HCT116 (cell line): Measurements from ENCODE around the gene ELFN1. TPM values are rescaled to one million over a fixed set of nuclear protein-coding genes. Genes with fewer than 3 reads are reported as not detected.

Experiments
- ATAC-seq: fragments of 200-7000 bp; cut with Tn5 transposase; 2 replicates; pipeline ENCODE4 v1.9.1; 2020; ENCODE audit warnings: mild to moderate bottlenecking, moderate library complexity
- BruUV-seq: library from RNA; stranded (reverse); fragments of 400-500 nt; replicated peaks from 2 replicates; lab custom pipeline; 2021; lab: Mats Ljungman, UMichigan
- CTCF ChIA-PET: fragments of 300-600 bp; sonication (Branson Sonifier 250); formaldehyde crosslinking; loops from one replicate; lab custom pipeline; 2021; ENCODE audit warnings: antibody characterized with exemption; lab: Charles Lee
- POLR2A ChIA-PET: fragments of 300-600, 350-600 bp; sonication (Branson Sonifier 250); formaldehyde crosslinking; loops from one replicate; lab custom pipeline; 2021; ENCODE audit warnings: antibody characterized with exemption; lab: Charles Lee
- RAD21 ChIA-PET, 2 experiments: fragments of 300-600 bp; sonication (Branson Sonifier 250); formaldehyde crosslinking; loops; one replicate each; lab custom pipeline; 2023; ENCODE audit warnings: low total read pairs in 2 of 2; ENCODE audit not compliant: uncharacterized antibody in 2 of 2, unreplicated experiment in 2 of 2, low non-redundant PET in 1 of 2; lab: Charles Lee
- DNase-seq: peaks from one replicate; pipeline ENCODE4 v3.0.0-alpha.2; 2010; ENCODE audit warnings: low read depth, low spot score
- H2AFZ ChIP-seq: fragments of 200-600 bp; shearing (Covaris generic), sonication (generic); 2 replicates; pipeline ENCODE4 v1.6.1; 2017; ENCODE audit warnings: low read depth, mixed run types, mixed read lengths, antibody characterized with exemption, low read length; ENCODE audit not compliant: poor library complexity, severe bottlenecking
- H3K27ac ChIP-seq: 2 replicates; pipeline ENCODE4 v1.5.1; 2012; ENCODE audit warnings: low read depth, low read length
- H3K27me3 ChIP-seq: fragments of 200-600 bp; sonication (generic); 2 replicates; pipeline ENCODE4 v1.6.1; 2016; ENCODE audit warnings: mixed run types, low read length, mixed read lengths; ENCODE audit not compliant: insufficient read depth
- H3K36me3 ChIP-seq, 2 experiments: fragments of 200-500 bp in 1 of 2; fragments of 200-600 bp in 1 of 2; sonication (Bioruptor generic) in 1 of 2; sonication (generic) in 1 of 2; 2 replicates each; pipeline versions ENCODE4 v1.5.1 to v1.6.1; 2014 to 2016; ENCODE audit warnings: low read length in 2 of 2, inconsistent platforms in 1 of 2, mixed read lengths in 1 of 2, mixed run types in 1 of 2; ENCODE audit not compliant: insufficient read depth in 2 of 2, control insufficient read depth in 1 of 2
- H3K4me1 ChIP-seq, 2 experiments: fragments of 200-600 bp in 1 of 2; sonication (generic) in 1 of 2; 2 replicates each; pipeline versions ENCODE4 v1.5.1 to v1.6.1; 2012 to 2017; ENCODE audit warnings: low read length in 2 of 2, inconsistent platforms in 1 of 2, mild to moderate bottlenecking in 1 of 2, mixed read lengths in 1 of 2, mixed run types in 1 of 2, moderate library complexity in 1 of 2; ENCODE audit not compliant: insufficient read depth in 2 of 2, control insufficient read depth in 1 of 2
- H3K4me2 ChIP-seq: fragments of 200-600 bp; sonication (generic); 2 replicates; pipeline ENCODE4 v1.6.1; 2017; ENCODE audit warnings: mixed run types, low read length, mixed read lengths
- H3K4me3 ChIP-seq, 2 experiments: fragments of 200-600 bp in 1 of 2; sonication (generic) in 1 of 2; replicated peaks in 1 of 2; 2 replicates each; pipeline ENCODE4 v1.5.1; 2011 to 2016; ENCODE audit warnings: low read length in 2 of 2, control low read depth in 1 of 2, low read depth in 1 of 2, mild to moderate bottlenecking in 1 of 2, mixed read lengths in 1 of 2, mixed run types in 1 of 2
- H3K79me2 ChIP-seq: fragments of 200-600 bp; sonication (generic); 2 replicates; pipeline ENCODE4 v1.6.1; 2017; ENCODE audit warnings: mild to moderate bottlenecking, mixed run types, low read length, moderate library complexity, mixed read lengths; ENCODE audit not compliant: insufficient read depth
- H3K9ac ChIP-seq: fragments of 200-600 bp; sonication (generic); 2 replicates; pipeline ENCODE4 v1.6.1; 2016; ENCODE audit warnings: low read length, mixed read lengths
- H3K9me2 ChIP-seq: fragments of 200-600 bp; sonication (generic), shearing (Covaris generic); 2 replicates; pipeline ENCODE4 v1.6.1; 2017; ENCODE audit warnings: mixed run types, mild to moderate bottlenecking, moderate library complexity; ENCODE audit not compliant: insufficient read depth
- H3K9me3 ChIP-seq, 2 experiments: fragments of 200-500 bp in 1 of 2; fragments of 200-600 bp in 1 of 2; sonication (Bioruptor generic) in 1 of 2; sonication (generic) in 1 of 2; 2 replicates each; pipeline ENCODE4 v1.6.1; 2014 to 2017; ENCODE audit warnings: low read length in 2 of 2, mixed read lengths in 2 of 2, inconsistent platforms in 1 of 2, low read depth in 1 of 2, mild to moderate bottlenecking in 1 of 2, mixed run types in 1 of 2, moderate library complexity in 1 of 2; ENCODE audit not compliant: control insufficient read depth in 1 of 2, insufficient read depth in 1 of 2
- H4K20me1 ChIP-seq: fragments of 200-600 bp; sonication (generic), shearing (Covaris generic); 2 replicates; pipeline ENCODE4 v1.6.1; 2017; ENCODE audit warnings: mixed run types, mild to moderate bottlenecking, moderate library complexity; ENCODE audit not compliant: insufficient read depth
- CBX3 ChIP-seq: IDR thresholded peaks from 2 replicates; pipeline ENCODE4 v1.6.1; 2012; ENCODE audit warnings: low read depth
- ELF1 ChIP-seq: IDR thresholded peaks from 2 replicates; pipeline ENCODE4 v1.6.1; 2012; ENCODE audit warnings: low read depth, borderline replicate concordance
- EZH2phosphoT487 ChIP-seq: fragments of 200-600 bp; IDR thresholded peaks from 2 replicates; pipeline ENCODE4 v1.6.1; 2018; ENCODE audit warnings: antibody characterized with exemption, borderline replicate concordance
- JUND ChIP-seq: IDR thresholded peaks from 2 replicates; pipeline ENCODE4 v1.6.1; 2012
- POLR2A ChIP-seq: IDR thresholded peaks from 2 replicates; pipeline ENCODE4 v1.7.0; 2011; ENCODE audit warnings: borderline replicate concordance; ENCODE audit not compliant: insufficient read depth, insufficient read length; ENCODE audit errors: extremely low read depth
- RAD21 ChIP-seq: IDR thresholded peaks from 2 replicates; pipeline ENCODE4 v1.6.1; 2012; ENCODE audit warnings: low read depth, mild to moderate bottlenecking
- REST ChIP-seq: IDR thresholded peaks from 2 replicates; pipeline ENCODE4 v1.6.1; 2012; ENCODE audit warnings: low read depth
- SP1 ChIP-seq: IDR thresholded peaks from 2 replicates; pipeline ENCODE4 v1.6.1; 2012; ENCODE audit warnings: low read depth
- ZFX ChIP-seq: fragments of 450-650 bp; IDR thresholded peaks from 2 replicates; pipeline ENCODE4 v1.6.1; 2017
- intact Hi-C: fragments of 100-400 bp; cut with micrococcal nuclease; formaldehyde crosslinking; loops from 2 replicates; pipeline ENCODE4 v1.10.0; 2022
- total RNA-seq: library from RNA; stranded (reverse); gene quantifications from one replicate; pipeline ENCODE4 v1.2.1, GENCODE V29; 2021; ENCODE audit not compliant: unreplicated experiment
- TF ChIP-seq, protein P1 (sequence below): IDR thresholded peaks from 2 replicates; pipeline ENCODE4 v1.6.1; 2011; ENCODE audit warnings: mild to moderate bottlenecking, low read length, moderate library complexity; ENCODE audit not compliant: insufficient replicate concordance; ENCODE audit errors: extremely low read depth
- TF ChIP-seq, protein P2 (sequence below): IDR thresholded peaks from 2 replicates; pipeline ENCODE4 v1.6.1; 2012

ELFN1 gene
- total RNA-seq, 1 experiment from 2014 or later = 4.4 TPM

DNA sequence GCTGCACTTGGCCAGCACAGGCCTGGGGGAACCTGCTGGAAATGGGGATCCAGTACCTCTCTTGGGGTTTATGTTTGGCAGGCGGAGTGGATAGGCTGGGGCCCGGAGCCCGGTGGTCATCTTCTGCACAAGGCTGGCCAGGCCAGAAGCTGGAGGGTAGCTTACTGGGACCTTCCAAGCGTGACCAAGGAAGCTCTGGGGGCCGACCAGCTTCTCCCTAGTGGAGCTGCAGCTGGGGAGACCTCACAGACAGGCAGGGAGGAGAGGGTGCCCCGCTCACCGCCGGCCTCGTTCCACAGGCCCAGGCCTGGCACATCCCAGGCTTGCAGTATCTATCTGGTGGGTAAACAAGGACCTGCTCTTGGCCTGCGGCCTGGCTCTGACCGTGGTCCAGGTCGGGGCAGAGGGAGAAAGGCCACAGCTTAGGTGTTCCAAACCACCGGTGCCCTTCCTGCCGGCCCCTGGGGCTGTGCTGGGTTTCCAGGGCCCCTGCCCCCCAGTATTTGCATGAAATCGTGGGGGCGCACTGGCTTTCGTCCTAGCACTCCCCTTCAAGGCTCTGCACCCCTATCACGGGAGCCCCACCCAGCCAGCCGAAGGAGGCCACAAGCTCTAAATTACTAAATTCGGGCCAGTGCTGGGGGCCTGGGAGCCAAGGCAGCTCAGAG is 1.5 kb upstream of the ELFN1 start:
- TF ChIP-seq EZH2phosphoT487 (no peak), ELF1 (no peak), ZFX (0 out of 2 replicates have a peak, but pooled peaks have one; percentile 12), CBX3 (no peak)
- no peak overlapping the region for H3K4me3 ChIP-seq
- no peaks in the 10 kb centered on the region for H4K20me1 ChIP-seq
- H3K4me2 ChIP-seq = no peak overlapping the region
- no peak overlapping the region for H2AFZ ChIP-seq
- H3K27ac ChIP-seq = no peak overlapping the region
- no peak overlapping the region for H3K9ac ChIP-seq
- H3K9me3 ChIP-seq = no peaks in the 10 kb centered on the region
- BruUV-seq = no TSS peak
- no peak for ATAC-seq
- no peaks in the 10 kb centered on the region for H3K27me3 ChIP-seq
- H3K79me2 ChIP-seq = no peaks in the 10 kb centered on the region
- peaks cover 0 to 11% of the 10 kb centered on the region in 2 experiments; a peak in 1 of 4 replicates for H3K4me1 ChIP-seq
- ChIA-PET POLR2A (no interaction called here), CTCF (no interaction called here), RAD21 (no interaction called here)
- H3K36me3 ChIP-seq = no peaks in the 10 kb centered on the region
- DNase-seq = no peak
- no peaks in the 10 kb centered on the region for H3K9me2 ChIP-seq
- intact Hi-C loops = no loop called here

- H2AFZ ChIP-seq = no peak overlapping the region
- no peaks in the 10 kb centered on the region for H3K27me3 ChIP-seq
- POLR2A ChIA-PET = no interaction called here
Measured at GRCh38 chr7:1669064-1669951, 769 bp upstream of the ELFN1 start.

More at GRCh38 chr7:1669064-1669951, 769 bp upstream of the ELFN1 start:
- intact Hi-C loops = no loop called here
- no peaks in the 10 kb centered on the region for H3K36me3 ChIP-seq
- no peaks in the 10 kb centered on the region for H3K9me3 ChIP-seq
- DNase-seq = no peak
- RAD21 ChIA-PET = no interaction called here
- H3K9me2 ChIP-seq = no peaks in the 10 kb centered on the region
- TF ChIP-seq RAD21 = no peak
- no peak for TF ChIP-seq JUND
- no peak for TF ChIP-seq POLR2A
- TF ChIP-seq CBX3 = no peak
- TF ChIP-seq EZH2phosphoT487 = no peak
- no peak for TF ChIP-seq SP1
- TF ChIP-seq, protein P1, sequence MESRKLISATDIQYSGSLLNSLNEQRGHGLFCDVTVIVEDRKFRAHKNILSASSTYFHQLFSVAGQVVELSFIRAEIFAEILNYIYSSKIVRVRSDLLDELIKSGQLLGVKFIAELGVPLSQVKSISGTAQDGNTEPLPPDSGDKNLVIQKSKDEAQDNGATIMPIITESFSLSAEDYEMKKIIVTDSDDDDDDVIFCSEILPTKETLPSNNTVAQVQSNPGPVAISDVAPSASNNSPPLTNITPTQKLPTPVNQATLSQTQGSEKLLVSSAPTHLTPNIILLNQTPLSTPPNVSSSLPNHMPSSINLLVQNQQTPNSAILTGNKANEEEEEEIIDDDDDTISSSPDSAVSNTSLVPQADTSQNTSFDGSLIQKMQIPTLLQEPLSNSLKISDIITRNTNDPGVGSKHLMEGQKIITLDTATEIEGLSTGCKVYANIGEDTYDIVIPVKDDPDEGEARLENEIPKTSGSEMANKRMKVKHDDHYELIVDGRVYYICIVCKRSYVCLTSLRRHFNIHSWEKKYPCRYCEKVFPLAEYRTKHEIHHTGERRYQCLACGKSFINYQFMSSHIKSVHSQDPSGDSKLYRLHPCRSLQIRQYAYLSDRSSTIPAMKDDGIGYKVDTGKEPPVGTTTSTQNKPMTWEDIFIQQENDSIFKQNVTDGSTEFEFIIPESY = no peak
- TF ChIP-seq, protein P2, sequence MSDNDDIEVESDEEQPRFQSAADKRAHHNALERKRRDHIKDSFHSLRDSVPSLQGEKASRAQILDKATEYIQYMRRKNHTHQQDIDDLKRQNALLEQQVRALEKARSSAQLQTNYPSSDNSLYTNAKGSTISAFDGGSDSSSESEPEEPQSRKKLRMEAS = no peak
- TF ChIP-seq REST = no peak
- TF ChIP-seq, all 23 proteins: peak for 0
- H3K4me3 ChIP-seq = no peak overlapping the region
- ATAC-seq = no peak
- H3K9ac ChIP-seq = no peak overlapping the region
- BruUV-seq = no TSS peak
- no peaks in the 10 kb centered on the region for H3K79me2 ChIP-seq
- CTCF ChIA-PET = no interaction called here
- H3K4me2 ChIP-seq = no peak overlapping the region
- H3K27ac ChIP-seq = no peak overlapping the region
- peaks cover 0 to 10% of the 10 kb centered on the region in 2 experiments; a peak in 1 of 4 replicates for H3K4me1 ChIP-seq
- no peaks in the 10 kb centered on the region for H4K20me1 ChIP-seq
